ENCODE data around the gene PALD1.
"Not testable (repeated sequence)": the region's sequence is repeated elsewhere in the genome, so short reads cannot be mapped to it uniquely, and the experiment has no call there.

PALD1 gene

DNA sequence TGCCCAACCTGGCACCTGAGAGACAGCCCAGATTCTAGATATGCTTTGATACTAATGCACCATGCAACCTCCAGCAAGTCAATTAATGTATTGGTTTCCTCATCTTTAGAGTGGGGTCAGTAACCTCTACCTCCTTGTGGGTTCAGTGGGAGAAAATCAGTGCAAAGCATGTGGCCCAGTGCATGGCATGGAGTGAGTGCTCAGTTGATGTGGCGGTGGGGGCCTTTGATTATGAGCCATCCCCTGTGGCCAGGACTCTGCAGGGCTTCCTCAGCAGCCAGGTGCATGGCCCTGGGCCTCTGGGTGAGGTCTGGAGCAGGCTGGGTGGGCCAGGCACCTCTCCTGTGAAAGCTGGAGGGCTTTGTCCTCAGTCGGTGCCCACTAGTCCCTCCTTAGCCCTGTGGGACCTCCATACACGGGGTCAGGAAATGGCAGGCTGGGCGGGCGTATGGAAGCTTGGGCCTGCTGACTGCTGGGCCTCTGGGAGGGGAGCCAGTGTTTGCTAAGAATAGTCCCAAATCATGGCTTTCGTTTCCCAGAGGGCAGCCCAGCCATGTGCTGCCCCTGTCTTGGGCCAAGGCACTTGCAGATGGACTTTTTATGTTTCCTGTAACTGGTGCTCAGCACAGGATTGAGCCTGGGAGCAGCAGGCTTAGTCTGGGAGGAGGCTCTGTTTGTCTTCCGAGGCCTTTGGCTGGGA lies 3.4 kb downstream of the PALD1 start:
- no peak for DNase-seq (ENCODE audit: low read depth in 1 of 2, low spot score in 1 of 2)

GRCh38 chr10:70482982-70483760 lies 4.6 kb downstream of the PALD1 start:
- no peak for DNase-seq (ENCODE audit: low read depth in 1 of 2, low spot score in 1 of 2)

- not testable (repeated sequence) for DNase-seq (ENCODE audit: low read depth in 1 of 2, low spot score in 1 of 2)
These were observed 5.3 kb downstream of the PALD1 start for GRCh38 chr10:70483872-70484271.

GRCh38 chr10:70487824-70488223 lies 9.3 kb downstream of the PALD1 start:
- no peak for DNase-seq (ENCODE audit: low read depth in 1 of 2, low spot score in 1 of 2)

DNA sequence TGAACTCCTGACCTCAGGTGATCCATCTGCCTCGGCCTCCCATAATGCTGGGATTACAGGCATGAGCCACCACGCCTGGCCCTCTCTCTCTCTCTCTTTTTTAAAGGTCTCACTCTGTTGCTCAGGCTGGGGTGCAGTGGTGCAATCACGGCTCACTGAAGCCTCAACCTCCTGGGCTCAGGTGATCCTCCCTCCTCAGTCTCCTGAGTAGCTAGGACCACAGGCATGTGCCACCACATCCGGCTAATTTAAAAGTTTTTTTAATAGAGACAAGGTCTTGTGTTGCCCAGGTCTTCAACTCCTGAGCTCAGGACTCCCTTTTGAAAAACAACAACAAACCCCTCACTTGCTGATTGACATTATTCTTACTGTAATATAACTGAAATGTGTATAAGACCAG lies 11.6 kb downstream of the PALD1 start:
- no peak for DNase-seq (ENCODE audit: low read depth in 1 of 2, low spot score in 1 of 2)

DNA sequence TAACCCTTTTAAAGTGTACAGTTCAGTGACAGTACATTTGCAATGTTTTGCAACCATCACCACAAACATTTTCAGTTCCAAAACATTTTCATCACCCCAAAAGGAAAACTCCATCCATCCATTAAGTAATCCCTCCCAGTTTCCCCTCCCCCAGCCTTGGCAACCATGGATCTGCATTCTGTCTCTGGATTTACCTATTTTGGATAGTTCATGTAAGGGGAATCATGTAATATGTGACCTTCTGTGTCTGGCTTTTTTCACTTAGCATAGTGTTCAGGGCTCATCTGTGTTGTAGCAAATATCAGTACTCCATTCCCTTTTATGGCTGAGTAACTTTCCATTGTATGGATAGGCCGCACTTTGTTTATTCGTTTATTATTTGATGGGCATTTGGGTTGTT lies 13.0 kb downstream of the PALD1 start:
- no peak for DNase-seq (ENCODE audit: low read depth in 1 of 2, low spot score in 1 of 2)

DNA sequence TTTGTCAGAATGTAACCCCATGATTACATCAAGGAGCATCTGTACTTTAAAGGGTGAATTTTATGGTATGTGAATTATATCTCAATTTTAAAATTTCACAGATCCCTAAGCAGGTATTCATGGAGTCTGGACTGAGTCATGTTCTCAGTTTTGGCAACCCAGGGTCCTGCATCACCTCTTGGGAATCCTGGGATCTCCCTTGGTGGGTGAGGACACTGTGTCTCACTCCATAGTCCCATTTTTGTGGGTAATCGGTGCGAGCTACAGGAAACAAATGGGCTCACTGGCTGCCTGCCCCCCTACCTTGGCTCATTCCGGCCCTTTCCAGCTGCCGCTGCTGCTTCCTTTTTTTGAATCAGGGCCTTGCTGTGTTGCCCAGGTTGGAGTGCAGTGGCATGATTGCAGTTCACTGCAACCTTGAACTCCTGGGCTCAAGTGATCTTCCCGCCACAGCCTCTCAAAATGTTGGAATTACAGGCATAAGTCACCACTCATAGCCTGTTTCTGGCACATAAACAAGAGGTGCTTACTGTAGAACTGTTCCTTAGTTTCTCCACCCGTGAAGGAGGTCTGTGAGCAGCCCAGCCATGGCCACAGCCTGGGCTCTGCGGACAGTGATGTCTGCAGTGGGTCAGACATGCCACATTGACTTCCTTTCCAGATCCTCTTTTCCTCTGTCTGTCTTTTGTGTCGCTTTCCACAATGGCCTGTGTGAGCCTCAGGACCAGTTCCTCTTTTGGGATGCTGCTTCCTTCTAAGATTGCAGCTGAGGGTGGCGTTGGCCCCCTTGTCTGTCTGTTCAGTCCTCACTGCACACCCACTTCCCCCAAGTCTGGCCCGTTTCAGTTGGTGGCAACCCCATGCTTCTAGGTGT lies 14.5 kb downstream of the PALD1 start:
- DNase-seq (ENCODE audit: low read depth in 1 of 2, low spot score in 1 of 2) = no peak

DNA sequence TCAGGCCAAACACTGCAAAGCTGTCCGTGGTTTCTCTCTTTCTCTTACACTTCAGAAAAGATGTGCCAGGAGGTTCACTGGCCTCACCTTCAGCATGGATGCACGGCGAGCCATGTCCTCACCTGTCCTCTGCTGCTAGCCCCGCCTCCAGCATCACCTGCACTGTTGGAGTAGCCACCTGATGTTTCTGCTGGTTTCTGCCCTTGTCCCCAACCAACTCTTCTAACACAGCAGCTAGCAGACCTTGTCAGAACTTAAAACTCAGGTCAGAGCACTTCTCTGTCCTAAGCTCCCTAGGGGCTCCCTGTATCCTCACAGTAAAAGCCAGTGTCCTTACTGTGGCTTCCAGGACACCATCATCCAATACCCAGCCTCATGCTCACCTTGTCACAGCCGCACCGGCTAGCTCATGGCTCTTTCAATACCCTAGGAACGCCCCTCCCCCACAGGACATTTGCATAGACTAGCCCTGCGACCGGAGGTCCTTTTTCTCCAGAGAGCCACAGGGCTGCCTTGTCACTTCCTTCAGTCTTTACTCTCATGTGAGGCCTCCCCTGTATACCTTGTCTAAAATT lies 15.2 kb downstream of the PALD1 start:
- DNase-seq (ENCODE audit: low read depth in 1 of 2, low spot score in 1 of 2) = no peak

DNA sequence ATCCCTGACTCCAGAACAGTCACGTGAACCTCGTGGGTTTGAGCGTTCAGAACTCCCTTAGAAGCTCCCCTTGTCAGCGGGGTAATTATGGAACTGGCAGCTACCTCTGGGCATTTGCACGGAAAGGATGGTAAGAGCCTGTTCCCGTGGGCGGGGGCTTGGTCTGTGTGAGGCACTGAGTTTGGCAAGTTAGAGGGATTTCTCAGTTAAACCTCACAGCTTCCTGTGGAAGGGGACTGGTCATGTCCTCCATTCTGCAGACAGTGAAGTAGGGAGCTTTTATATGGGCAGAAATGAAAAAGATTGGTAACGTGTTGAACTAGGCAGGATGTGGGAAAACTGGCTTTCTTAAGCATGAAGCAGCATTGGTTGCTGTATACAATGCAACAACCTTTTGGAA lies 16.0 kb downstream of the PALD1 start:
- no peak for DNase-seq (ENCODE audit: low read depth in 1 of 2, low spot score in 1 of 2)

DNA sequence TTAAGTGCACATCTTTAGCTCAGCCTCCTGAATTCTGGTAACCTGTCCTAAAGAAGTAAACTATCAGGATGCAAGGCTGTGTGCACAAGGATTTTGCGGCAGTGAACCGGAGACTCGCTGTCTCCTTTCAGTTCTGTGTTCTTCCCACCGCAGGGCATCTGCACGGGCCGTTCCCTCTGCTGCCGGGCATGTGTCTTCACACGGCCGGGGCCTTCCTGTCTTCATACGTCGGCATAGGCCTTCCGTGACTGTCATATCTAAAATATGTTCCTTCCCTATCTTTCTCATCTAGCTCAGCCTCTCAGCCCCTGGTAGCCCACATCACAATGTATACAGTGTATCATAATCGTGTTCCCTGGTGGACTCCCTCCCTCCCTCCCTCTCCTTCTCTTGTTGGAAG lies 16.4 kb downstream of the PALD1 start:
- DNase-seq (ENCODE audit: low read depth in 1 of 2, low spot score in 1 of 2) = no peak

- no peak for DNase-seq (ENCODE audit: low read depth in 1 of 2, low spot score in 1 of 2)
These were observed 17.2 kb downstream of the PALD1 start for GRCh38 chr10:70495691-70496261.

GRCh38 chr10:70496341-70497119 lies 18.0 kb downstream of the PALD1 start:
- no peak for DNase-seq (ENCODE audit: low read depth in 1 of 2, low spot score in 1 of 2)

DNA sequence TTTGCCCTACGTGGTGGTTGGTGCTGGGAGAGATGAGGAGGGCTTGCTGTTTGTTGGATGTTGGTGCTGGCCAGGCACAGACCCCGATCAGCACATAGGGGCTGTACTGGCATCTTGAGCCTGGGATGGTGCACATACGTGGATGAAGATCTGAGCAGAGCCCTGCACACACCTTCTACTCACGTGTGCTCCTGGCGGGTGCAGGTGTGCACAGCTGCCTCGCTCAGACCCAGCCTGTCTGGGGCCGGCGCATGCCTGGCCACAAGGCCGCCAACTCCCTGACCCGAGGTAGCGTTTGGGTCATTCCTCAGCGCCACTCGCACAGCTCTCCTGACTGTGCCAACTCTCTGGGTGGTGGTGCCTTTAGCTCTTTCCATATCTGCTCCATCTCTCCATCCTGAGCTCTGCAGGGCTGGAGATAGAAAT lies 18.6 kb downstream of the PALD1 start:
- no peak for DNase-seq (ENCODE audit: low read depth in 1 of 2, low spot score in 1 of 2)

- no peak for DNase-seq (ENCODE audit: low read depth in 1 of 2, low spot score in 1 of 2)
These were observed 20.6 kb downstream of the PALD1 start for GRCh38 chr10:70498970-70499835.

DNA sequence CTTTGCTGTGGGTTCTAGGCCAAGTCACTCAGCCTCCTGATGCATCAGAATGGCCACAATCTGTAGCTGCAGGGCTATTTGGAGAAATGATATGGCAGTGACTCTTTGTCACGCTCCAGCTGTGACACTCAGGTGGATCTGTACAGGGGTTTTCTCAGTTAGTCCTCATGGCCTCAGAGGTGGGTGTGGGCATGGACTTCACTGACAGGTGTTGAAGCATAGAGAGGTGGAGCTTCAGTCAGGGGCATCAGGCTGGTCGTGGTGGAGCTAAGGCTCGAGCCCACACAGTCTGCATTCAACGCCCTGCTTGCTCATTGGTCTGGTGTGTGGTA lies 21.2 kb downstream of the PALD1 start:
- no peak for DNase-seq (ENCODE audit: low read depth in 1 of 2, low spot score in 1 of 2)

- no peak for DNase-seq (ENCODE audit: low read depth in 1 of 2, low spot score in 1 of 2)
These were observed 21.8 kb downstream of the PALD1 start for GRCh38 chr10:70500368-70500767.

GRCh38 chr10:70500812-70501301 lies 22.3 kb downstream of the PALD1 start:
- DNase-seq (ENCODE audit: low read depth in 1 of 2, low spot score in 1 of 2) = no peak

GRCh38 chr10:70502406-70502805 lies 23.8 kb downstream of the PALD1 start:
- DNase-seq (ENCODE audit: low read depth in 1 of 2, low spot score in 1 of 2) = no peak

- no peak for DNase-seq (ENCODE audit: low read depth in 1 of 2, low spot score in 1 of 2)
These were observed 25.2 kb downstream of the PALD1 start for GRCh38 chr10:70503776-70504175.

Data from activated CD4-positive, alpha-beta T cell treated with anti-CD3 and anti-CD28 coated beads, Interleukin-2, amount 50 U/mL, for 24 hours (primary cell).